Measurements from ENCODE around the gene LCOR.
"Not testable (repeated sequence)": the region's sequence is repeated elsewhere in the genome, so short reads cannot be mapped to it uniquely, and the experiment has no call there.

The LCOR gene

GRCh38 chr10:97016728-97017473 lies 184.8 kb downstream of the LCOR start:
- no peak for DNase-seq

GRCh38 chr10:97017474-97017903 lies 185.4 kb downstream of the LCOR start:
- DNase-seq: no peak

- no peak for DNase-seq
These were observed 186.4 kb downstream of the LCOR start for GRCh38 chr10:97018251-97019212.

- DNase-seq: no peak
These were observed 187.2 kb downstream of the LCOR start for GRCh38 chr10:97019213-97019844.

- no peak for DNase-seq
These were observed 188.6 kb downstream of the LCOR start for GRCh38 chr10:97020452-97021400.

- no peak for DNase-seq
These were observed 190.5 kb downstream of the LCOR start for GRCh38 chr10:97022616-97023015.

- no peak for DNase-seq
These were observed 191.5 kb downstream of the LCOR start for GRCh38 chr10:97023401-97024167.

- no peak for DNase-seq
These were observed 192.3 kb downstream of the LCOR start for GRCh38 chr10:97024168-97025073.

- DNase-seq: peak; percentile 41
These were observed 193.6 kb downstream of the LCOR start for GRCh38 chr10:97025613-97026242.

- DNase-seq: no peak
These were observed 196.2 kb downstream of the LCOR start for GRCh38 chr10:97028126-97028831.

- no peak for DNase-seq
These were observed 196.7 kb downstream of the LCOR start for GRCh38 chr10:97028832-97029178.

GRCh38 chr10:97029271-97029670 lies 197.2 kb downstream of the LCOR start:
- DNase-seq: no peak

GRCh38 chr10:97030894-97031293 lies 198.8 kb downstream of the LCOR start:
- no peak for DNase-seq

GRCh38 chr10:97031459-97031858 lies 199.4 kb downstream of the LCOR start:
- no peak for DNase-seq

GRCh38 chr10:97032624-97033023 lies 200.5 kb downstream of the LCOR start:
- DNase-seq: no peak

GRCh38 chr10:97033841-97034240 lies 201.7 kb downstream of the LCOR start:
- not testable (repeated sequence) for DNase-seq

GRCh38 chr10:97034301-97034700 lies 202.2 kb downstream of the LCOR start:
- DNase-seq: no peak

- no peak for DNase-seq
These were observed 203.1 kb downstream of the LCOR start for GRCh38 chr10:97034958-97035769.
